NCI-H345 (cell line): Measurements from ENCODE around the gene IGSF21.
"Not testable (repeated sequence)": the region's sequence is repeated elsewhere in the genome, so short reads cannot be mapped to it uniquely, and the experiment has no call there.

Source experiments
- DNase-seq: peaks from one replicate; lab custom pipeline; 2025; lab: John Stamatoyannopoulos, UW

Gene IGSF21

DNA sequence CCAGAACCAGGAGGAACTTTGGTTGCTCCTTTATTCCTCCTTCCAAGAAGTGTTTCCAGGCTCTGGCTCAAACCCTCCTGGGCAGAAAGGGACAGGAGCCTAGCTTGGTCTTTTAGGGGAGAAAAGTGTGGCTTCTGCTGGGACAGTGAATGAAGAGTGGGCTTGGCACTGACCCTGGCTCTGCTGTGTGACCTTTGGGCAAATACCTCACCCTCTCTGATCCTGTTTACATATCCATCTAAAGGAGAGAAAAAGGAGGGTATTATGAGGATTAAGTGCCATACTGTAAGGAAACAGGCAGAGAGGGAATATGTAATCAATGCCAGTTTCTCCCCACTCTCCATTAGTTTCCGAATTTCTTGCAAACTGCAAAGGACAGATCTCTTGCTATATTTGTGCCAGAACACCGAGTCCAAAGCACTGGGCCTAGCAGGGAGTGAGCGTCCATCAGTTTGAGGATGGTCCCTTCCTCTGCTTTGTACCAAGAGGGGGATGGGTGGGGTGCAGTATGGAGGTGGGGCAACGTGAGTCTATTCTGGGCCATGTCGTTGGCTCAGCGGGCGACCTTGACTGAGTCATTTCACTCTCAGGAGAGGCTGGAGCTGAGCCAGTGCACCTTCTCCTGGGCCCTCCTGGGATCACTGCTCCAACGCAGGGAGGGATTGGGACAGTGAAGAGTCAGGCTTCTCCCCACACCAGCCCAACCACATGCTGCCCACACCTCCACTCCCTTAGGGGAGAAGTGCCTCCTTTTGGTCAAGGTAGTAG, 38.4 kb downstream of the IGSF21 start:
- DNase-seq, result no peak

- no peak for DNase-seq
These were observed 39.3 kb downstream of the IGSF21 start for GRCh38 chr1:18146886-18147285.

GRCh38 chr1:18147672-18148071, 40.1 kb downstream of the IGSF21 start:
- DNase-seq, result no peak

- DNase-seq, result no peak
These were observed 40.9 kb downstream of the IGSF21 start for GRCh38 chr1:18148461-18148860.

DNA sequence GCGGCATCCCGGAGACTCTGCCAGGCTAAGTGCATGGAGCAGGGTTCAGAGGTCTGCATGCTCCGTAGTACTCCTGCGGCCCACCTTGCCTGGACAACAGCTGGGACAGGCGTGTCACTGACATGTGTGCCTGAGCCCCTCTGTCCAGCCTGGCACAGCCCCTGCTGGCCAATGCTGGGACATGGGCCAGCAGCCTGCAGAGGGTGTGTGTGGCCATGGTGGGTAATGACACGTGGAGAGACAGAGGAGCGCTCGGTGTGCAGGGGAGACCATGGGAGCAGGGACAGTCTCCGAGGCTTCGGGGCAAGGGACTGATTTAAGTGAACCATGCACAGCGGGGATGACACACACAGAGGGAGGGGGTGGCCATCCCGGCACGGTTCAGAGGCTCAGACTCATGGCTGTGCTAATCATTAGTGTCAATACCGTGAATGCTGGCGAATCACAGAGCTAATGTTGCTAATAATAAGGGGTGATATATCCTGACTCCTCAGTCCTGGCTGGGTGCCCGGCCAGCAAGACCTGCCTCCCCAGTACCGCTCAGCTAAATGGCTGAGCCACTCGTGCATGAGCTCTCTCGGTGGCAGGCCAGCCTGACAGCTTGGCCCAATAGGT, 41.5 kb downstream of the IGSF21 start:
- DNase-seq, result no peak

DNA sequence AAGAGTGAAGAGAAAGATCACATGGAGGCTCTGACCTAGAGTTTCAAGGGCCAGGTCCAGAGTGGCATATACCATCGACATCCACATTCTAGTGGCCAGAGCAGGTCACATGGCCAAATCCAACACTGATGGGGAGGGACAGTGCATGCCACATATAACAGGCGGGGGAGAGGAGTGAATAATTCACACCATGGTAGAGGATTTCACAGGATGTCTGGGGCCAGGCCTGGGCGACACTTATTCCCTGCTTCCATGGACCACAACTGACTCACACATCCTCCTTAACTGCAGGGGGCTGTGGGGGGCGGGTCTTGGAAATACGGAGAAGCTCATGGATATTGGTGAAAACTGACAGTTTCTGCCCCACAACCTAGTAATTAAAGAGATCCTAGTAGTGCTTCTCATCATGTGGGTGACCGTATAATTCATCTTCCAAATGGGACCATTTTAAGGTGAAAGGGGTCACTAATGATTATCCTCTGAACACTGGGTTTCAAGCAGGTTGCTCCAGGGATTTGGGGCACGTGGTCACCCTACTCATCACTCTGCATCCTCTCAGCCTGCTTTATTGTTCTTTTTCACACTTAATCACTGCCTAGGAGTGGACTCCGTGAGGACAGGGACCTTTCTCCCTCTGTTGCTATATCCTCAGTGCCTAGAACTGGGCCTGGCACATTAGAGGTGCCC, 44.0 kb downstream of the IGSF21 start:
- DNase-seq, result no peak

DNA sequence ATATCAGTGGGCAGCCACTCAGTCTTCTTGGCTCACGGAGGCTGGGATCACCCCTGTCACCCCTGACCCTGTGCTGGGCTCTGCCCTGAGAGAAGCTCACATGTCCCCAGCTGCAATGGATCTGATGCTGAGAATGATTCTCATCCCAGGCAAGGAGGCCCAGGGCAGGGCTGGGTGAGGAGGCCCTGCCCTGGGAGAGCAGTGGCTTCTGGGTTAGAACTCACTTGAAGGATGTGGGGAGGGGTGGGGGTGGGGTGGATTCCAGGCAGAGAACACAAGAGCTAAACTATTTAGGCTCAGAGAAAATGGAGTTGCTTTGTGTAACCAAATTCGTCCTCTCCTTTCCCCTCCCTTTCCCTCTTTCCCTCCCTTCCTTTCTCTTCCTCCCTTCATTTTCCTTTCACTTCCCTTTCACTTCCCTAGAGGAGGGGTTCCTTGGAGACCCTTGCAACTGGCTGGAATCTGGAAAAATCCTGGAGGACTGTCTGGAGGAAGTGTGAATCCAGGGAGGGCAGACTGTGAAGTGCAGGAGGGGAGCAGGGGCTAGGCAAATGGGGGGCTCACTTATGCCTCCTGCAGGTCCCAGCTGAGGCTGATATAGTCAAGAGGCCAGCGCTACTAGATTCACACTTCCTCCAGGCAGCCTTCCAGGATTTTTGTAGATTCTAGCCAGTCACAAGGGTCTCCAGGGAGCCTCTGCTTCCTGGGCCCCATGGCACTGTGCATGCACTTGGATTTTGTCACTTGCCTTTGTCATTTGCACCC, 47.0 kb downstream of the IGSF21 start:
- DNase-seq, result no peak

DNA sequence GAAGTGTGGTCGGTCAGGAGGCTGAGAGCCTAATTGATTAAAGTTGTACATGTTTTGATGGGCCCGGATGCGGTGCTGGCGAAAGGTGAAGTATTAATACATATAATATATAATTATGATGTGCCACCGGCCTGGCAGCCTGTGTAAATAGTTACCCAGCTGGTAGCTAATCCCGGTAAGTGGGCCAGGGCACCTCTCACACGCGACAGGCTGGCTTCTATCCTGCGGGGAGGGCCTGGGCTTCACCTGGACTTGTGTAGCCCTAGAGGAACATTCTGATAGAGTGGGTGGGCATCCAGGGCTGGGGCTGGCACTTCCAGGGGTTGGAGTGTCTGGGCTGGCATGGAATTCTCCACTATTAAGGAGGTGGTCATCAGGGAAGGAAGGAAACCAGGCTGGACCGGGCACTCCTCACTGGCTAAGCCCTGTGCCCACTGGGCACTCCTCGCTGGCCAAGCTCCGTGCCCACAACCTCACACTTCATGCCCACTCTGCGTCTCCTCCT, 48.3 kb downstream of the IGSF21 start:
- peak; percentile 51 for DNase-seq

GRCh38 chr1:18157352-18157751, 49.8 kb downstream of the IGSF21 start:
- no peak for DNase-seq

DNA sequence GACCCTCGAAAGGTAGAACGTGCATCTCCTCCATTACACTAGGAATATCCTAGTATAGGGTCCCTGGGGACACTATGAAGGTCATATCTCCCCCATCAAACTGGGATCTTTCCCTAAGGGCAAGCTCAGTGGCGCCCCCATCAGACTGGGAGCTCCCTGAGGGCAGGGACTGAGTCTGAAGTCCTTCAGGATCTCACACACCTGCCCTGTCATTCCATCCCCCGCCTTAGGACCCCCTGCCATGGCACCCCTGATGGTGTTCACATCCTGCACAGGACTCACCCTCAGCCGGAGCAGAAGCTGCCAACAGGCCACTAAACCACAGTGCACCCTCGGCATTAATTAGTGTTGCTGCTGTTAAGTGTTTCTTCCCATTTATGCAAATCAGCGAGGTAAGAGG, 50.4 kb downstream of the IGSF21 start:
- DNase-seq, result no peak

DNA sequence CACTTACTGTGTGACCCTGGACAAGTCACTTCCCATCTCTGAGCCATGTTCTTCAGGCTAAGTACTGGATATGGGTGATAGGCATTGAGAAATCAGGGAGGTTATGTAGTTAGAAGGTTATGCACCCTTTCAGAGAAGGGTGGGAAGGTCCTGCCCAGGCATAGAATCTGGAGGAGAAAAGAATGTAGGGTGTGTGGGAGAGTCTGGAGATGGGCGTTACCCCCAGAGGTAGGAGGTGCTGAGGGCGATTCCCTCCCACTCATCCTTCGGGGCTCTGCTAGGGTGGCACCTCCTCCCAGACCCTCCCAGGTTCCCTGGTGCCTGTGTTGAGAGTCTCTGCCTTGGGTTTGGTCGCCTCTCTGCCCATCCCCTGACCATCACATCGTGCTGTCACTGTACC, 51.1 kb downstream of the IGSF21 start:
- no peak for DNase-seq

GRCh38 chr1:18160290-18160942, 52.8 kb downstream of the IGSF21 start:
- DNase-seq, result no peak

DNA sequence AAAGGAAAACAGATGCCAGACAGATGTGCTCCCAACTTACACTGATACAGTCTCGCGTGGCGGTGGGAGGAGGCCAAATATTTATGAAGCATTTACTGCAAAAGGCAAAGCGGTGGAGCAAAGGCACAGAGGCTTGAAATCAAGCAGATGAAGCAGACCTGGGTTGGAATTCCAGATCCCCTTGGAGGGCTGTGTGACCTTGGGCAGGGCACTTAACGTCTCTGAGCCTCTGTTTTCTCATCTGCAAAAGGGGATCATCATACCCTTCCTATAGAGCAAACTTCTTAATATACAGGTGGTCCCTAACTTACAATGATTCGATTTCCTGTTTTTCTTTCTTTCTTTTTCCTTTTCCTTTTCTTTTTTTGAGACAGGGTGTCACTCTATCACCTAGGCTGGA, 54.1 kb downstream of the IGSF21 start:
- no peak for DNase-seq

GRCh38 chr1:18165640-18166039, 58.0 kb downstream of the IGSF21 start:
- DNase-seq, result not testable (repeated sequence)

DNA sequence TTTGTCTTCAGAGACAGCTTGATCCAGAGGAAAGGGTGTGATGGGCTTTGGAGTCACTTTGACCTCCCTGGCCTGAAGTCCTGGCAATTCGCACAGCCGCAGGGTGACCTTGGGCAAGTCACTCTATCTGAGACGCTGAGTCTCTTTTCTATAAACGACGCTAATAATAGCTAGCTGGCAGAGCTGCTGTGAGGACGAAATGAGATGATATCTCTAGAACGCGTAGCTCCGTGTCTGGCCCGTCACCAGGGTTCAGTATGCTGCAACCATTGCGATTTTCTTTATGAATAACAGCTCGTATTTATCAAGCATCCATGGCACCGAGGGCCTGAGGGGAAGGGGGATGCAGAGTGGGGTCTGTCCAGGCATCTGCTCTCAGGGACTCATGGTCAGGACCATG, 58.7 kb downstream of the IGSF21 start:
- DNase-seq, result no peak

- DNase-seq, result no peak
These were observed 59.3 kb downstream of the IGSF21 start for GRCh38 chr1:18166929-18167328.

- no peak for DNase-seq
These were observed 62.8 kb downstream of the IGSF21 start for GRCh38 chr1:18170444-18170843.

DNA sequence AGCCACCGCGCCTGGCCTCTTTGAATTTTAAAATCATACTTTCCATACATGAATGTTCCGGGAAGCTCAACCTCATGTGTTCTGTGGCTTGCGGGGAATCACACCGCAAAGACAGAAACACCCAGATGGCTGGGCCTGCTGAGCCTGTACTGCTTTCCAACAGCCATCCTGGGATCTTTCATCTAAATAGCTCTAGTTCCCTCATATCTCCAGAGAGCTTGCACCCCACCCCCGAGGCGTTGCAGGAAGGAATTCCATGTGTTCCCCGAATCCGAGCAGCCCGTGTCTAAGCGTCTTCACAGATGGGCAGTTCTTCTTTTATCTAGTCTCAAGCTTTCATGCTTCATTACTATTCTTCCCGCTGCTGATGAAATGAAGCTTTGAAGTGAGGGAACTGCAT, 66.4 kb downstream of the IGSF21 start:
- DNase-seq, result no peak

- no peak for DNase-seq
These were observed 67.5 kb downstream of the IGSF21 start for GRCh38 chr1:18175051-18175450.

GRCh38 chr1:18175530-18176377, 68.2 kb downstream of the IGSF21 start:
- DNase-seq, result peak; percentile 59

- no peak for DNase-seq
These were observed 69.0 kb downstream of the IGSF21 start for GRCh38 chr1:18176619-18177018.
